Measurements from ENCODE around the gene ATMIN. TPM values are rescaled to one million over a fixed set of nuclear protein-coding genes. Genes with fewer than 3 reads are reported as not detected.
A peak's percentile ranks its signal among the peaks of the same experiment; 100 is the strongest.

Gene ATMIN
- total and polyA plus RNA-seq, 2 of the 13 experiments (the other 11 are each of a cell fraction or from before 2014, with no cell fraction given): 34.6 to 60.4 TPM

- no peak for TF ChIP-seq DMTF1 (CRISPR knock-in tag; IDR thresholded peaks at IDR 0.05)
- no peak for TF ChIP-seq ZNF781 (CRISPR knock-in tag; IDR thresholded peaks at IDR 0.05; ENCODE audit: borderline replicate concordance, not compliant biosample characterization)
- TF ChIP-seq SMAD3 (CRISPR knock-in tag; IDR thresholded peaks at IDR 0.05): peak; percentile 12; the same call in 1 of the 2 replicates
- TF ChIP-seq DDIT3 (CRISPR knock-in tag; IDR thresholded peaks at IDR 0.05): no peak
- TF ChIP-seq ZNF383 (CRISPR knock-in tag; IDR thresholded peaks at IDR 0.05; ENCODE audit: borderline replicate concordance): no peak
- TF ChIP-seq ZBTB7A (CRISPR knock-in tag; IDR thresholded peaks at IDR 0.05): peak; percentile 90
- TF ChIP-seq HOXA9 (CRISPR knock-in tag; IDR thresholded peaks at IDR 0.05; ENCODE audit: borderline replicate concordance): no peak; the same call in 1 of the 2 replicates
- TF ChIP-seq ZNF800 (CRISPR knock-in tag; IDR thresholded peaks at IDR 0.05): no peak
- TF ChIP-seq ZNF18 (CRISPR knock-in tag; IDR thresholded peaks at IDR 0.05; ENCODE audit: insufficient replicate concordance): peak; percentile 86
- TF ChIP-seq ZNF138 (CRISPR knock-in tag; IDR thresholded peaks at IDR 0.05; ENCODE audit: low read depth): peak; percentile 87; the same call in 1 of the 2 replicates
- TF ChIP-seq DNMT3B (CRISPR knock-in tag; conservative IDR thresholded peaks at IDR 0.05): no peak
- TF ChIP-seq THYN1 (CRISPR knock-in tag; IDR thresholded peaks at IDR 0.05; ENCODE audit: borderline replicate concordance, low read depth): no peak
- TF ChIP-seq PAWR (CRISPR knock-in tag; IDR thresholded peaks at IDR 0.05; ENCODE audit: borderline replicate concordance): no peak
- no peak for TF ChIP-seq ZNF260 (CRISPR knock-in tag; IDR thresholded peaks at IDR 0.05; ENCODE audit: borderline replicate concordance, low read depth)
- no peak for TF ChIP-seq ZNF678 (CRISPR knock-in tag; IDR thresholded peaks at IDR 0.05)
- TF ChIP-seq ZNF672 (CRISPR knock-in tag; IDR thresholded peaks at IDR 0.05): no peak
- peak; percentile 75 for TF ChIP-seq SPEN (CRISPR knock-in tag; IDR thresholded peaks at IDR 0.05; ENCODE audit: low read depth)
- TF ChIP-seq MEIS2 (CRISPR knock-in tag; IDR thresholded peaks at IDR 0.05): 0 out of 2 replicates have a peak, but pooled peaks have one; percentile 52
- TF ChIP-seq LRRFIP1 (CRISPR knock-in tag; conservative IDR thresholded peaks at IDR 0.05): no peak
- no peak for TF ChIP-seq GATA4 (IDR thresholded peaks at IDR 0.05; ENCODE audit: borderline replicate concordance, low read depth)
These were observed 60.5 kb downstream of the ATMIN start, which contains the start of gene GCSH (continued) for GRCh38 chr16:81095953-81096714.
